NCI-H2107 treated with DMSO at 0.1 percent for 48 hours (cell line): ENCODE results near the gene RHO.
"Not testable (repeated sequence)": the region's sequence is repeated elsewhere in the genome, so short reads cannot be mapped to it uniquely, and the experiment has no call there.

Experiments
- DNase-seq: peaks from one replicate; lab custom pipeline; 2025; ENCODE audit not compliant: unreplicated experiment; lab: John Stamatoyannopoulos, UW

RHO gene

DNA sequence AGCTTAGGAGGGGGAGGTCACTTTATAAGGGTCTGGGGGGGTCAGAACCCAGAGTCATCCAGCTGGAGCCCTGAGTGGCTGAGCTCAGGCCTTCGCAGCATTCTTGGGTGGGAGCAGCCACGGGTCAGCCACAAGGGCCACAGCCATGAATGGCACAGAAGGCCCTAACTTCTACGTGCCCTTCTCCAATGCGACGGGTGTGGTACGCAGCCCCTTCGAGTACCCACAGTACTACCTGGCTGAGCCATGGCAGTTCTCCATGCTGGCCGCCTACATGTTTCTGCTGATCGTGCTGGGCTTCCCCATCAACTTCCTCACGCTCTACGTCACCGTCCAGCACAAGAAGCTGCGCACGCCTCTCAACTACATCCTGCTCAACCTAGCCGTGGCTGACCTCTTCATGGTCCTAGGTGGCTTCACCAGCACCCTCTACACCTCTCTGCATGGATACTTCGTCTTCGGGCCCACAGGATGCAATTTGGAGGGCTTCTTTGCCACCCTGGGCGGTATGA is at the start of gene RHO:
Gene RHO, plus strand, starts transcription at position 51 of the 512 bp plus-strand sequence. Its CDS starts 95 bp downstream, at position 146.
- no peak for DNase-seq

DNA sequence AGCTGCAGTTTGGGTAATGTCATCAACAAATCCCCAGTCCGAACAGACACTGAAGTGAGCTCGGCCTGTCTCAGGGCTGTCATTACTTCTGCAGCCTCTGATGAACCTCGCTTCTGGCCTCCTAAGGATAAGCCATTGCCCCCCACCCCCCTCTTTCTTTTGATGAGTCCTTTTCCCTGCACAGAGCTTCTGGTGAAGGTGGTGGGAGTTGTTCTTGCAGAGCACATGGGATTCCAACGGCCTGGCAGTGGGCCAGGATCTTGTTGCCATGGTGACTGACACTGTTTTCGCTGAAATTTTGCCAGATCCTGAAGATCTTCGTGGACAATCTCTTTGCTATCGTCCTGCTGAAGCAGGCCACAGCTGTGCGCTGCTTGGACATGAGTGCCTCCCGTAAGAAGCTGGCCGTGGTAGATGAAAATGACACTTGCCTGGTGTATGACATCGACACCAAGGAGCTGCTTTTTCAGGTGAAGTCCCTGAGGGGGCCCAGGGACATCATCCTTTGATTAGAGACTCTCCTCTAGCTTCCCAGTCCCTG is 47.1 kb upstream of the RHO start:
- not testable (repeated sequence) for DNase-seq

DNA sequence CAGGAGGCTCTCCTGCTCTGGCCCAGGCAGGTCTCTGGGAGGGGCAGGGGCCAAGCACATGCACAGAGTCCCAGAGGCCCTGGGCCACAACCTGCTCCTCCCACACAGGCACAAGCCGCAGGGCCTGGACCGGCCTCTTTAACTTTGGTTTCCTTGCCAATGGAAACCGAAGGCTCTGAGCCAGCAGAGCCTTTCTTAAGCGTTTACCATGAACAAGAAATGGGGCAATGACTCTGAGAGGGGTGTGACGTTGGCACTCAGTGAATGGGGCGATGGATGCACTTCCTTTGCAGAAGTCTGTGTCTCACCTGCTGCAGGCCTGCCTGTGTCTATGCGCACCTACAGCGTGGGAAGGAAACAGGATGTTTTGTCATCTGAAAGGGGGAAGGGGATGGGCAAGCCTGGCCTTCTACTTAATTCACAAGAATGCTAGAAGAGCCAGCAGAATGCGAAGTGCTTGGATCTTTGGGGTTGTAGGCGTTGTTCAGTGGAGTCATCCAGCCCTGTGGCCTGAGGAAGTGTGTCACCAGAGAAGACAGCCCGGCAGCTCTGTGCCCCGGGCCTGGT is 46.6 kb upstream of the RHO start:
- DNase-seq, result no peak

DNA sequence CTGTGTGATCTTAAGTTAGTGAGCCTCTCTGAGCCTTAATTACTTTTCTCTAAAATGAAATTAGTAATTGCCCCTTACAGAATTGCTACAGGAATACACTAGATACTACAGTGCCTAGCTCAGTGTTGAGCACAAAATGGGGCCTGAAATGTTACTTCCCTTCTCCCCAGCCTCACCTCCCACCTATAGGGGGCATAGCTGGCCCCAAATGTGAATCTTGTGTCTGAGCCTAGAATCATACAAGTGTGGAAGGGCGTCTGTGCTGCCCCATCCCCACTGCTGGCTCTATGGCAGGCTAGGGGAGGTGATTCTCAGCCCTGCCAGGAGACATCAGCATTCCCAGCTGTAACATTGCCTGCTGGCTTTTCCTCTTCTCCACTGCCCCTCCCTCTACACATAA is 45.7 kb upstream of the RHO start:
- no peak for DNase-seq

- no peak for DNase-seq
These were observed 44.6 kb upstream of the RHO start for GRCh38 chr3:129483870-129484269.

DNA sequence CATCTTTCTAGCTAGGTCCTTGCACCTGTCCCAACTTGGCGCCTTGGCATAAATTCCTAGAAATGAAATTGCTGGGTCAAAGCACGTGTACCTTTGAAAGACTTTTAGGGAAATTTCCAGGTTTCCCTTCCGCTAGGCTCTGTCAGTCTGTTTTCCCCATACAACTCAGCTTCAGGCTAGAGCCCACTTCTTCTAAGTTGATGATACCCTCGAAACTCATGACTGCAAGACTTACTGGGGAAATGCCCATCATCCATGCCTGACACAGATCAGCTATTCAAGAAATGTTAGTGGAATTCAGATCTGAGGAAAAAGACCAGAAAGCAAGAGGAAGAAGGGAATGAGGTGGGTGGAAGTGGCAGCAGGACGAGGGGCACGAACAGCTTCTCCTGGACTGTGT is 43.3 kb upstream of the RHO start:
- DNase-seq, result not testable (repeated sequence)

DNA sequence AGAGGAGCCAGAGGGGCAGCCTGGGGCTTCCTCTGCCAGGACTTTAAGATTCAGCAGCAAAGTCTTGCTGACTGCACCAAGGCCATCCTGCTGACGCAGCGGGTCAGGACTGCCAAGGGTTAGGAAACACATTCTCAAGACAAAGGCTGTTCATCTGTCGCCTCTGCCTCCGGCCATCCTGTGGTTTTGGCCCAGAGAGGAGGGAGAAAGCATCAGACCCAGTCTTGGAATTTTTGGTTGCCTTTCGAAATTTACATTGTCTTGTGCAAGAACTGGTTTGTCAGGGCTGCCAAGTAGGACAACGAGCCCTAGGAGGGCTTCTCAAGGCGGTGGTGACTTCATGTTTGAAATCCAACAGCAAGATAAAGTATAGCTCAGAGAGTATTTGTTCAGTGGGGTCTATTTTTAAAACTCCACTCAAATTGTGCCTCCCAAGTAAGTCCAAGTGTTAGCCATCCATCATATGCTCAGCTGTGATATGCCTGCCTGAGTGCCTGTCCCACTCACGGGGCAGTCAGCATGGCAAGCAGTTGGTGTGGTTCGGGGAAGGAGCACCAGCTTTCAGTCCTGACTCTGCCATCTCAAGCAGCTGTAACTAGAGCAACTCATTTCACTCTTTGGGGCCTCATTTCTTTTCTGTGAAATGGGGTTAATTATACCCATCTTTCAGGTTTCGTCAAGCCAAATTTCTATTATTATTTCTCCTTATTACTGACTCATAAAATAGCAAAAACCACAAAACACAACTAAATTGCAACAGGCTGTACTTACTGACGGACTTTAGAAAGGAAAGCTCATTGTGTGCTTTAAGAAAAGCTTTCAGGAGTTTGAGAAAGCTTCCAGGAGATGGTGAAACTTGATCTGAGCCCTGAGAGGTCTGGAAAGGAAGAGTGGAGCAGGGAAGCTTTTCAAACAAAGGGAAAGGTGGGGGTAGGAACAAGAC is 42.4 kb upstream of the RHO start:
- peak; percentile 28 for DNase-seq

- DNase-seq, result no peak
These were observed 41.8 kb upstream of the RHO start for GRCh38 chr3:129486664-129487035.

DNA sequence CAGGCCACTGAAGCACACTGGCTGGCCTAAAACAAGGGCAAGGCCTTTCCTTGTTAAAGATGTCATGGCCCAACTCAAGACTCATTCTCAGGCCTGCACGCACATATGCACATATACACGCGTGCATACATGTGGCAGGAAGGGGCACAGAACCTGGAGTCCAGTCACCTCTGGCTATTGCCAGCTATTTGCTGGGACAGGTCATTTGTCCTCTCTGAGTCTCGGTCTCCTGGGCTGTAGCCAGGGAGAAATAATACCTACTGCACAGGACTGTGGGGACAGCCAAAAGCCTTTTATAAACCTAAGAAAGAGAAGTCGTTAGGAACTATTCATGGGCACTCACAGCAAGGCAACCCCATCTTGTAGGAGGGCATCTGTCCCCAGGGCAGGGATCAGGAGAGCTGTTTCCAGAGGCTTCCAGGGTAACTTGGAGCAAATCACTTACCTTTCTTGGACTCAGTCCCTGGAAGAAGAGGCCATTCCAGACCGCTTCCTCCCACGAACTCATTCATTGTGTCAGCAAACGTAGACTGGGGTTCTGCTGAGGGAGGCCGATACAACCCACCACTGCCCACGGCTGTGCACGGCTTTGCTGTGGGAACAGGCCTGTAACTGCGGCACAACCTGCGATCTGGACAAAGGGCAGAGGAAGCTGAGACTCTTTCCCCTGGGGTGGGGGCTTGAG is 41.1 kb upstream of the RHO start:
- no peak for DNase-seq

DNA sequence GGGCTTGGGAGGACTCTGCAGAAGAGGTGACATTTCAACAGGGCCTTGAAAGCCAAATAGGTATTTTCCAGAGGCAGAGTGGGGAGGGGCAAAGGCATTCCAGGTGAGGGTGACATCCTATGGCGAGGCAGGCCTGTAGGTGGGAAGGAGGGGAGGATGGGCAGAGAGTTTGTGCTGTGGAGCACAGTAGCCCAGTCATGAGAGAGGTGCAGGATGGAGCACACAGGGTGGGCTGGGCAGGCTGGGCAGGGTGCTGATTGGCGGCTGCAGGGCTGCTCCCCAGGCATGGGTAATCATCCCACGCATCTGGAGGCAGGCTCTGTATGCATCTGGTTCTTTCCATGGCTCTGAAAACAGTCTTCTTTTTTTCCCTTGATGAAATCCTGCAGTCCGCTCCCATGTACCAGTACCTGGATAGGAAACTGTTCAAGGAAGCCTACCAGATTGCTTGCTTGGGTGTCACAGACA is 40.5 kb upstream of the RHO start:
- DNase-seq, result not testable (repeated sequence)

- DNase-seq, result not testable (repeated sequence)
These were observed 39.2 kb upstream of the RHO start for GRCh38 chr3:129489258-129489657.

DNA sequence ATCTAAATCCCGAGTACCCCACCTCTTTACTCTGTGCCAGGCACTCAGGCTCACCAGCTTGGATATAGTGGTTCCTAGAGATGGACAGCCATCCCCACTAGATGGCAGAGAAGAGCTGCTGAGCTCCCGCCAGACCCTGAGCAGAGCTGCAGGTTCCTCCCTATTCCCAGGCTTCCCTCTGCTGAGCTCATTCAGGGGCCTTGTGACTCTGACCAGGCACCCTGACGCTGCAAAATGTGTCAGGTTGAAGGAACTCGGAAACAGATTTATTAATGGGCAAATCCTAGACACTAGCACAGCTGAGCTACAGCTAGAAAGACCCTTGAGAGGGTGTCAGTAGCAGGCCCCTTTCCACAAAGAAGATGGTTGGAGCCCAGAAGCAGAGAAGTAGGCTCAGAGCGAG is 38.2 kb upstream of the RHO start:
- peak; percentile 79 for DNase-seq

DNA sequence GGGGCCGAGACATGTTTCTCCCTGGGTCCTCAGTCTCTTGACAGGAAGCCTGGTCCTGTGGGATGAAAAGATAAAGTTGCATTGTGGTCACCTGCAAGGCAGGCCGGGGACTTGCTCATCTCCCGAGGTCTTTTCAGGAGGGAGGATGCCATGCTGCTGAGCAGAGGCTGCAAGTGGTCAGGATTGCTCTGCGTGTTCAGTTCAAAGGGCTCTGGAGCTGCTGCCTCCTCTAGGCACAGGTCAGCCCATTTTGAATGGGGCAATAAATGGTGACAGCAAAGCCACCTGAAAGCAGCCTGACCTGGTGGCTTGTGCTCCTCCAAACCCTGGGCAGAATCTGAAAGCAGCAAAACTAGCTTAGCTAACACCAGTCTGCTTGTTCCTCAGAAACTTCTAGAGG is 37.4 kb upstream of the RHO start:
- not testable (repeated sequence) for DNase-seq

- DNase-seq, result no peak
These were observed 36.6 kb upstream of the RHO start for GRCh38 chr3:129491794-129492193.

GRCh38 chr3:129492691-129493090 is 35.7 kb upstream of the RHO start:
- no peak for DNase-seq

DNA sequence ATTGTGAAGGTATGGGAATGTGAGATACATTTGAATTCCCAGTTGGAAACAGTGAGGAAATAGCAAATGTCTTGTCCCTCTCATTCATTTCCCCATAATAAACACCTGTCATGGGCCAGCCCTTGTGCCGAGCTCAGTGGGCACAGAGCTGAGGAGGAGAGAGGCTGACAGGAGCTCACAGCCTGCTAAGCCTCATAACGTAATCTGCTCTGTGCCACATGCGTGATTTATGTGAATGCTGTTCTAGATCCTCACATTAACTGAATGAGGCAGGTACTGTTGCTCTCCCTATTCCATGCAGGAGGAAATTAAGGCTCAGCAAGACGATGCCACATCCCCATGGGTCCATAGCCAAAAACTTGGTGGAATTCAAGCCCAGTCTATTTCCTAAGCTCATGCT is 35.2 kb upstream of the RHO start:
- DNase-seq, result no peak

DNA sequence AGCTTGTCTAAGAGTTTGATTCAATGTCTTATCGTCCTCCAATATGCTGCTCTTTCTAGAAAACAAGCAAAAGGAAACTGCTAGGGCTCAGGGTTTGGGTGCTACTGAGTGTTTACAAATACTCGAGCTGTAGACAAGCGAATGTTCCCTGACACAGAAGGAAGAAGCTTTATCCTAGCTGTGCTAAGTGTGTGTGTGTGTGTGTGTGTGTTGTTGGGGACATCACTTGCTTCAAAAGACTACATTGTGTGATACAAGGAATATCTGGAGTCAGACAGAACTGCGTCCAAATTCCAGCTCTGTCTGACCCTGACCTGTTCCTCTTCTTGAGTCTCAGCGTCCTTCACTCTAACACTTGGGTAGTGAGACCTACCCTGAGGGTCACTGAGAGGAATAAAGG is 33.9 kb upstream of the RHO start:
- DNase-seq, result not testable (repeated sequence)

DNA sequence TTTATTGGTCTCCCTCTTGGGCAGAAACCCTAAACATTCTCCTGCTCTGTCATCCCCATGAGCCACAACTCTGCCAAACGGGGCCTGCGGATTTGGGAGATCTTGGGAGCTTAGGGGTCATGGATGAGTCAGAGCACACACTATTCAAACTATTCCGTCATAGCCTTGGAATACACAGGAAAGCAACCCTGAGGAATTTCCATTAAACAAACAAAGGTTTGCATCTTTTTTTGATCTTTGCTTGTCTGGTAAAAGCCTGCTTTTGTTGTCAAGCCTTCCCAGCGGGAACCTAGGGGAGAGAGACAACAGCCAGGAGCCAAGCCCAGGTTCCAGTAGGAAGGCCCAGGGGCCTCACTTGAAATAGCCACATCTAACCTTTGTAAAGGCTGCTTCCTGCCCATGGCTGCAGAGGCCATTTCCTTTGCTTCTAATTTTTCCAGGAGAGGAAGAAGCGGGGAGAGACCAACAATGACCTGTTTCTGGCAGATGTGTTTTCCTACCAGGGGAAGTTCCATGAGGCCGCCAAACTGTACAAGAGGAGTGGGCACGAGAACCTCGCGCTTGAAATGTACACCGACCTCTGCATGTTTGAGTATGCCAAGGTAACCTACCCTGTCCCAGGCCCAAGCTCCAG is 33.3 kb upstream of the RHO start:
- not testable (repeated sequence) for DNase-seq

GRCh38 chr3:129497876-129498275 is 30.6 kb upstream of the RHO start:
- DNase-seq, result not testable (repeated sequence)

DNA sequence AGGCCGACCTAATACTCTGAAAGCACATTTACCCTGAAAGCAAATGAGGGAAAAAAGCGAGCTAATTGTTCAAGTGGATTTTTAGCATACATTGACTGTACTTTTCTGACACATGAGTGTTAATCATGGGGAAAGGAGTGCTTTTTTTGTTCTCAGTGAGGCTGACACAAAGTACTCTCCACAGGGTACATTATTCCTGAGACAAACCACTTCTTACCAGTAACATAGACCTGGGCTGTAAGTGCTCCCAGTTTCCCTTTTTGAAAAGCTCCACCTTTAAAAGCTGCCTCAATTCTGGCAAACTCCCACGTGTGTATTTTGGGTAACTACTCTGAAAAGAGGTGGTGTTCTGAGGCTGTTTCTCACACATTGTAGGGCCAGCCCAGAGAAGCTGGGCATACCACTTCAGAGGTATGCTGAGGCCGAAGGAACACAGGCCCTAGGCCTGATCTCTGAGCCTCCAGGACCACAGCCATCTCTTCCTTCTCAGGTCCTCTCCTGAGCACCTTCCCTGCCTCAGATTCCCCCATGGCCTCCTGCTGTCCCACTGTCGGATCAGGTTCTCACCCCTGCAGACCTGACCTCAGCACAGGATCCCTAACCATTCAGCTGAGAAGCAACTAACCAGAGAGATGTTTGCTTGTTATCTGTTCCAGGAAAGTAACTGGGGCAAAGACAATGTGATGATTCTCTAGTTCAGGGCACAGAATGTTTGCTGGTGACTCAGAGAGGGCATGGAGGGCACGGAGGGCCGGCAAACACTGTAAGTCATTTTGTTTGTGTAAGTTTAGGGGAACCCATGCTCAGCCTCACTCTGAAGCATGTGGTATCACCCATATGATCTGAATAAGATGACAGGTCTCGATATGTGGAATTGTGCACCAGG is 29.6 kb upstream of the RHO start:
- DNase-seq, result not testable (repeated sequence)
